Gastroesophageal sphincter (tissue), 3 donors: ENCODE measurements around the gene MYBBP1A.

ENCODE experiments used
- CTCF ChIP-seq, 4 experiments: fragments of 200-600 bp in 2 of 4; fragments of 450-650 bp in 2 of 4; sonication (generic) in 1 of 4; IDR thresholded peaks; one replicate each; pipeline ENCODE4 v1.5.1; 2017 to 2019; ENCODE audit warnings: antibody characterized with exemption in 4 of 4, mild to moderate bottlenecking in 2 of 4, moderate library complexity in 2 of 4
- EP300 ChIP-seq: sonication (generic); formaldehyde crosslinking; IDR thresholded peaks from one replicate; pipeline ENCODE4 v1.6.1; 2017; ENCODE audit warnings: antibody characterized with exemption, mild to moderate bottlenecking
- POLR2A ChIP-seq, 2 donors: fragments of 450-650 bp; IDR thresholded peaks; one replicate each; pipeline ENCODE4 v1.6.1; 2017; ENCODE audit warnings: antibody characterized with exemption in 2 of 2, mild to moderate bottlenecking in 2 of 2, moderate library complexity in 1 of 2
- POLR2AphosphoS5 ChIP-seq: sonication (generic); formaldehyde crosslinking; IDR thresholded peaks from one replicate; pipeline ENCODE4 v1.6.1; 2017; ENCODE audit warnings: antibody characterized with exemption

- TF ChIP-seq CTCF (IDR thresholded peaks at IDR 0.05): no peak
- TF ChIP-seq POLR2A (IDR thresholded peaks at IDR 0.05): no peak
- TF ChIP-seq EP300: no peak
- no peak for TF ChIP-seq POLR2AphosphoS5
Measured at GRCh38 chr17:4580291-4580690, 25.1 kb upstream of the MYBBP1A start.
